Peyer's patch (tissue), 4 donors: Measurements from ENCODE around the gene FMO3.

Source experiments
- POLR2A ChIP-seq, 2 donors: fragments of 450-650 bp; IDR thresholded peaks; one replicate each; pipeline ENCODE4 v1.5.1; 2017; ENCODE audit warnings: antibody characterized with exemption in 2 of 2, mild to moderate bottlenecking in 2 of 2, moderate library complexity in 2 of 2
- TF ChIP-seq, protein P1 (sequence below), 6 experiments: fragments of 450-650 bp in 4 of 6; fragments of 200-600 bp in 2 of 6; sonication (generic) in 1 of 6; IDR thresholded peaks; one replicate each; pipeline ENCODE4 v1.5.1; 2017 to 2019; ENCODE audit warnings: antibody characterized with exemption in 6 of 6, mild to moderate bottlenecking in 3 of 6, moderate library complexity in 1 of 6

DNA sequence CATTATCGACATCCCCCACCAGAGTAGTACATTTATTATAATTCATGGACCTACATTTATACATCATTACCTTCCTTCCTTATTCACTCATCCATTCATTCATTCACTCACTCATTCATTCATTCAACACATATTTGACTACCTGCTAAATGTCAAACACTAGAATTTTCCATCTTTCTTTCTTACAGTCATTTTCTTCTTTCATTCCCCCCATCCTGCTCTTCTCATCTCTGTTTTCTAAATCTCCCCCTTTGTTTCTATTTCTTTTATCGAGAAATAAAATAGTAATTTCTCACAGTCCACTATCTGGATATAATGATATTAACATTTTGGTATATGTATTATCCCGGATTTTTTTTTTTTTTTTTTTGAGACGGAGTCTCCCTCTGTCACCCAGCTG, 27.8 kb upstream of the FMO3 start:
- no peak for TF ChIP-seq POLR2A (IDR thresholded peaks at IDR 0.05)
- TF ChIP-seq, protein P1, sequence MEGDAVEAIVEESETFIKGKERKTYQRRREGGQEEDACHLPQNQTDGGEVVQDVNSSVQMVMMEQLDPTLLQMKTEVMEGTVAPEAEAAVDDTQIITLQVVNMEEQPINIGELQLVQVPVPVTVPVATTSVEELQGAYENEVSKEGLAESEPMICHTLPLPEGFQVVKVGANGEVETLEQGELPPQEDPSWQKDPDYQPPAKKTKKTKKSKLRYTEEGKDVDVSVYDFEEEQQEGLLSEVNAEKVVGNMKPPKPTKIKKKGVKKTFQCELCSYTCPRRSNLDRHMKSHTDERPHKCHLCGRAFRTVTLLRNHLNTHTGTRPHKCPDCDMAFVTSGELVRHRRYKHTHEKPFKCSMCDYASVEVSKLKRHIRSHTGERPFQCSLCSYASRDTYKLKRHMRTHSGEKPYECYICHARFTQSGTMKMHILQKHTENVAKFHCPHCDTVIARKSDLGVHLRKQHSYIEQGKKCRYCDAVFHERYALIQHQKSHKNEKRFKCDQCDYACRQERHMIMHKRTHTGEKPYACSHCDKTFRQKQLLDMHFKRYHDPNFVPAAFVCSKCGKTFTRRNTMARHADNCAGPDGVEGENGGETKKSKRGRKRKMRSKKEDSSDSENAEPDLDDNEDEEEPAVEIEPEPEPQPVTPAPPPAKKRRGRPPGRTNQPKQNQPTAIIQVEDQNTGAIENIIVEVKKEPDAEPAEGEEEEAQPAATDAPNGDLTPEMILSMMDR (IDR thresholded peaks at IDR 0.05): no peak
